T47D (cell line): ENCODE results near the gene LIF.

Experiments
- DNase-seq, 2 experiments: peaks; one replicate each; pipeline versions ENCODE4 v3.0.0 to v3.0.0-alpha.2; 2011 to 2012; ENCODE audit warnings: low read depth in 1 of 2, low spot score in 1 of 2
- JUND ChIP-seq: IDR thresholded peaks from 2 replicates; pipeline ENCODE4 v1.6.1; 2012; ENCODE audit warnings: low read depth
- in situ Hi-C: cut with HindIII; loops from 2 replicates; pipeline ENCODE4 v1.10.0; 2016; ENCODE audit warnings: low sequenced_read_pairs, low pct_unique_long_range_greater_than_20kb

LIF gene

GRCh38 chr22:30250661-30251267 is 4.2 kb upstream of the LIF start:
- no peak for TF ChIP-seq JUND
- in situ Hi-C loops: no loop called here
- peak in 1 of 2 experiments; percentile 31 for DNase-seq

- in situ Hi-C loops: no loop called here
Measured at GRCh38 chr22:30250039-30250565, 3.5 kb upstream of the LIF start.

GRCh38 chr22:30249049-30250038 is 2.8 kb upstream of the LIF start:
- no peak for DNase-seq
- in situ Hi-C loops: no loop called here
- TF ChIP-seq JUND: no peak

More at GRCh38 chr22:30250039-30250565, 3.5 kb upstream of the LIF start:
- no peak for DNase-seq
- no peak for TF ChIP-seq JUND

GRCh38 chr22:30248484-30248883 is 1.9 kb upstream of the LIF start:
- no peak for TF ChIP-seq JUND
- in situ Hi-C loops: no loop called here
- DNase-seq: no peak

- in situ Hi-C loops: no loop called here
- no peak for TF ChIP-seq JUND
- DNase-seq: no peak
Measured at GRCh38 chr22:30247974-30248373, 1.4 kb upstream of the LIF start.

GRCh38 chr22:30247561-30247960 is 1.0 kb upstream of the LIF start:
- DNase-seq: no peak
- in situ Hi-C loops: no loop called here
- TF ChIP-seq JUND: no peak

- no peak for DNase-seq
- no peak for TF ChIP-seq JUND
- in situ Hi-C loops: no loop called here
Measured at GRCh38 chr22:30246814-30247376, 336 bp upstream of the LIF start.

GRCh38 chr22:30245181-30245984 is 1.2 kb downstream of the LIF start:
- no peak for TF ChIP-seq JUND
- in situ Hi-C loops: no loop called here
- DNase-seq: no peak

- DNase-seq: no peak
- in situ Hi-C loops: no loop called here
- no peak for TF ChIP-seq JUND
Measured at GRCh38 chr22:30244641-30245040, 1.9 kb downstream of the LIF start.

GRCh38 chr22:30244066-30244465 is 2.5 kb downstream of the LIF start:
- DNase-seq: no peak
- TF ChIP-seq JUND: no peak
- in situ Hi-C loops: no loop called here

- in situ Hi-C loops: no loop called here
- DNase-seq: no peak
- no peak for TF ChIP-seq JUND
Measured at GRCh38 chr22:30243661-30244060, 2.9 kb downstream of the LIF start.

GRCh38 chr22:30241576-30242371 is 4.8 kb downstream of the LIF start:
- in situ Hi-C loops: no loop called here
- DNase-seq: no peak
- TF ChIP-seq JUND: no peak
